Heart left ventricle (tissue), 16 donors: Measurements from ENCODE around the gene RPS24. TPM values are rescaled to one million over a fixed set of nuclear protein-coding genes. Genes with fewer than 3 reads are reported as not detected.

Experiments used
- ATAC-seq, 4 donors: fragments of 200-7000 bp; cut with Tn5 transposase; one replicate each; pipeline ENCODE4 v1.9.1; 2020 to 2022; ENCODE audit warnings: moderate library complexity in 4 of 4, mild to moderate bottlenecking in 3 of 4, moderate number of reproducible peaks in 1 of 4
- DNase-seq, 5 donors: peaks; one replicate each; pipeline ENCODE4 v3.0.0-alpha.2; 2020
- H3K27ac ChIP-seq, 12 donors: fragments of 200-600 bp; sonication (generic) in 4 of 12; one replicate each; pipeline versions ENCODE4 v1.5.0 to v1.8.0; 2016 to 2022; ENCODE audit warnings: mild to moderate bottlenecking in 2 of 12
- H3K27me3 ChIP-seq, 9 donors: fragments of 200-600 bp; sonication (generic) in 2 of 9; one replicate each; pipeline versions ENCODE4 v1.5.1 to v1.8.0; 2016 to 2022; ENCODE audit warnings: mild to moderate bottlenecking in 3 of 9
- H3K36me3 ChIP-seq, 9 donors: fragments of 200-600 bp; sonication (generic) in 2 of 9; one replicate each; pipeline versions ENCODE4 v1.5.0 to v1.8.0; 2018 to 2022; ENCODE audit warnings: mild to moderate bottlenecking in 2 of 9
- H3K4me1 ChIP-seq, 12 donors: fragments of 200-600 bp; sonication (generic) in 4 of 12; one replicate each; pipeline versions ENCODE4 v1.5.0 to v1.8.0; 2016 to 2022; ENCODE audit warnings: mild to moderate bottlenecking in 3 of 12
- H3K4me3 ChIP-seq, 12 donors: fragments of 200-600 bp; sonication (generic) in 4 of 12; one replicate each; pipeline versions ENCODE4 v1.5.0 to v1.8.0; 2017 to 2022; ENCODE audit warnings: mild to moderate bottlenecking in 9 of 12, moderate library complexity in 4 of 12
- H3K9me3 ChIP-seq, 12 donors: fragments of 200-600 bp; sonication (generic) in 4 of 12; one replicate each; pipeline versions ENCODE4 v1.5.0 to v1.8.0; 2016 to 2022; ENCODE audit warnings: mild to moderate bottlenecking in 1 of 12
- POLR2A ChIP-seq, 2 donors: fragments of 450-650 bp; IDR thresholded peaks; one replicate each; pipeline ENCODE4 v1.6.1; 2017; ENCODE audit warnings: antibody characterized with exemption in 2 of 2, mild to moderate bottlenecking in 2 of 2, moderate library complexity in 2 of 2
- WGBS, 4 donors: extraction: QIAGEN DNeasy Blood & Tissue Kit in 2 of 4; methylation state at CpG; one replicate each; pipeline versions ENCODE4 v1.1.5 to v1.1.7; 2013 to 2018; 5-methylcytosine and 5-hydroxymethylcytosine counted together
- intact Hi-C, 10 donors: fragments of 100-400 bp; cut with DNase I; formaldehyde crosslinking; loops; one replicate each; pipeline versions ENCODE4 v1.11.1 to v1.14.2; 2022
- polyA plus RNA-seq, 2 donors: library from polyadenylated mRNA; stranded (reverse); fragments of 200-250 nt; gene quantifications; one replicate each; pipeline ENCODE4 v1.2.3, GENCODE V29; 2013
- total RNA-seq, 9 donors: library from RNA; depleted of rRNA in 2 of 9; stranded (reverse); fragments of >200 nt in 2 of 9; fragmentation: NEBNext Ultra II Directional in 3 of 9; extraction: Animal tissue kit (Norgen Biotek cat#: 25700) in 3 of 9; gene quantifications; one replicate each; pipeline versions ENCODE4 v1.1.0 to v1.2.4, GENCODE V29; 2016 to 2023
- TF ChIP-seq, protein P1 (sequence below), 12 donors: fragments of 200-600 bp; sonication (generic) in 4 of 12; IDR thresholded peaks; one replicate each; pipeline versions ENCODE4 v1.5.0 to v1.8.0; 2018 to 2022; ENCODE audit warnings: antibody characterized with exemption in 12 of 12, mild to moderate bottlenecking in 5 of 12
- donor health status: ischemic (EF 13 %, LVEDD 7.1; RV severe dilation, severe dysfunction).
- donor health status: healthy with polysubstance abuse.
- donor health status: DM: no; HTN: yes; CAD: no.
- donor health status: DM: no; HTN: no; CAD: no.
- donor health status: ischemic (EF 25% LVEDD 6.9; RV normal size, moderate dysfunction).
- donor health status: ischemic (EF 25% LVEDD 5.7; RV mildly dilated, moderate dysfunction).
- donor health status: healthy.
- donor health status: DM: yes; HTN: yes; CAD: no.
- donor health status: ischemic (EF 35%, LVEDD 5.7; RV mildly dilated, moderate dysfunction).
- donor health status: nonischemic (EF 11% LVEDD 7.7; RV severe dilation, severe dysfunction).
- donor health status: DM: yes; HTN: yes; CAD: no.
- donor health status: PGD.
- donor health status: ischemic (EF 29% LVEDD 5.4; RV normal size, mild dysfunction).
- donor health status: nonischemic (EF 23%, LVEDD 6.1; RV moderate dilation, normal function).

The RPS24 gene
- total and polyA plus RNA-seq, 11 donors = 683 to 3,748 (median 919) TPM

- intact Hi-C loops = loop anchor here in 3 of 10 donors (5.0 to 10.0 kb wide), 2 partner anchors 154 to 156 kb away; no protein-coding TSS in a partner anchor
- no peak overlapping the region for H3K27ac ChIP-seq
Observed at GRCh38 chr10:78000956-78001472, 32.6 kb upstream of the RPS24 start.

DNA sequence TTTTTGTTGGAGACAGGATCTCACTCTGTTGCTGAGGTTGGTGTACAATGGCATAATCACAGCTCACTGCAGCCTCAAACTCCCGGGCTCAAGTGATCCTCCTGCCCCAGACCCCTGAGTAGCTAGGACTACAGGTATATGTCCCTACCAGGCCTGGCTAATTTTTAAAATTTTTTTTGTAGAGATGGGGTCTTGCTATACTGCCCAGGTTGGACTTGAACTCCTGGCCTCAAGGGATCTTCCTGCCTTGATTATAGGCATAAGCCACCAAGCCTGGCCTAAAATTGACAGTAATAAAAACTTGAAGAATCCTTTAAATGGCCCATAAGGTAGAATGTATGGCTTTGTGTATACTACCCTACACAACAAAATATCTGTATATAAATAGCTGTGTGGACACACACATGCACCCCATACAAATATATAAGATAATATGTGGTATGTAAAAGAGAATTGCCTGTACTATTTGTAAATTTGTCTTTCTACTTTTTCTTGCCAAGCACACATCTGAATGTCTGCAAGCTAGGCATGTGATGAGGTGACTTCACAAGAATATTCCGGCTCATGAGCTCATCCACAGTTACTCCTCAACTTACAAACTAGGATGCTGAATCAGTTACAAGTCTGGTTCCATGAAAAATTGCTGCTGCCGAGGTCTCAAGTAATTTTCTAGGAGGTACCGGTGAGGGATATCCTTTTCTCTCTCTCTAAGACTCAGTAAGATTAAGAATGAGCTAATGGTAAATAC lies 30.9 kb upstream of the RPS24 start:
- no peak for DNase-seq
- Histone ChIP-seq H3K27ac (peak overlapping the region in 1 of 12 donors; percentile 4), H3K27me3 (no peaks in the 10 kb centered on the region), H3K36me3 (peaks cover 0 to 97% (median 94%) of the 10 kb centered on the region in 9 donors), H3K4me1 (peaks cover 0 to 7% (median 0%) of the 10 kb centered on the region in 12 donors), H3K4me3 (no peak overlapping the region), H3K9me3 (no peaks in the 10 kb centered on the region)
- 92 to 95% (median 93%) methylated on average over 4 of the region's 4 CpGs for WGBS, 4 donors
- intact Hi-C loops = loop anchor here in 3 of 10 donors (5.0 to 10.0 kb wide), 2 partner anchors 155 to 158 kb away; no protein-coding TSS in a partner anchor
- ATAC-seq = no peak
- no peak for TF ChIP-seq POLR2A (IDR thresholded peaks at IDR 0.05)
- TF ChIP-seq, protein P1, sequence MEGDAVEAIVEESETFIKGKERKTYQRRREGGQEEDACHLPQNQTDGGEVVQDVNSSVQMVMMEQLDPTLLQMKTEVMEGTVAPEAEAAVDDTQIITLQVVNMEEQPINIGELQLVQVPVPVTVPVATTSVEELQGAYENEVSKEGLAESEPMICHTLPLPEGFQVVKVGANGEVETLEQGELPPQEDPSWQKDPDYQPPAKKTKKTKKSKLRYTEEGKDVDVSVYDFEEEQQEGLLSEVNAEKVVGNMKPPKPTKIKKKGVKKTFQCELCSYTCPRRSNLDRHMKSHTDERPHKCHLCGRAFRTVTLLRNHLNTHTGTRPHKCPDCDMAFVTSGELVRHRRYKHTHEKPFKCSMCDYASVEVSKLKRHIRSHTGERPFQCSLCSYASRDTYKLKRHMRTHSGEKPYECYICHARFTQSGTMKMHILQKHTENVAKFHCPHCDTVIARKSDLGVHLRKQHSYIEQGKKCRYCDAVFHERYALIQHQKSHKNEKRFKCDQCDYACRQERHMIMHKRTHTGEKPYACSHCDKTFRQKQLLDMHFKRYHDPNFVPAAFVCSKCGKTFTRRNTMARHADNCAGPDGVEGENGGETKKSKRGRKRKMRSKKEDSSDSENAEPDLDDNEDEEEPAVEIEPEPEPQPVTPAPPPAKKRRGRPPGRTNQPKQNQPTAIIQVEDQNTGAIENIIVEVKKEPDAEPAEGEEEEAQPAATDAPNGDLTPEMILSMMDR (IDR thresholded peaks at IDR 0.05) = no peak

More at GRCh38 chr10:78000956-78001472, 32.6 kb upstream of the RPS24 start:
- H3K4me3 ChIP-seq = no peak overlapping the region
- H3K4me1 ChIP-seq = peaks cover 0 to 7% (median 0%) of the 10 kb centered on the region in 12 donors
- DNase-seq = no peak
- H3K27me3 ChIP-seq = no peaks in the 10 kb centered on the region
- H3K9me3 ChIP-seq = no peaks in the 10 kb centered on the region
- H3K36me3 ChIP-seq = peaks cover 0 to 92% (median 77%) of the 10 kb centered on the region in 9 donors
- TF ChIP-seq POLR2A (IDR thresholded peaks at IDR 0.05) = no peak
- TF ChIP-seq, protein P1 (IDR thresholded peaks at IDR 0.05) = no peak
- ATAC-seq = no peak
- 75 to 84% (median 79%) methylated on average over 6 of the region's 6 CpGs for WGBS, 4 donors

DNA sequence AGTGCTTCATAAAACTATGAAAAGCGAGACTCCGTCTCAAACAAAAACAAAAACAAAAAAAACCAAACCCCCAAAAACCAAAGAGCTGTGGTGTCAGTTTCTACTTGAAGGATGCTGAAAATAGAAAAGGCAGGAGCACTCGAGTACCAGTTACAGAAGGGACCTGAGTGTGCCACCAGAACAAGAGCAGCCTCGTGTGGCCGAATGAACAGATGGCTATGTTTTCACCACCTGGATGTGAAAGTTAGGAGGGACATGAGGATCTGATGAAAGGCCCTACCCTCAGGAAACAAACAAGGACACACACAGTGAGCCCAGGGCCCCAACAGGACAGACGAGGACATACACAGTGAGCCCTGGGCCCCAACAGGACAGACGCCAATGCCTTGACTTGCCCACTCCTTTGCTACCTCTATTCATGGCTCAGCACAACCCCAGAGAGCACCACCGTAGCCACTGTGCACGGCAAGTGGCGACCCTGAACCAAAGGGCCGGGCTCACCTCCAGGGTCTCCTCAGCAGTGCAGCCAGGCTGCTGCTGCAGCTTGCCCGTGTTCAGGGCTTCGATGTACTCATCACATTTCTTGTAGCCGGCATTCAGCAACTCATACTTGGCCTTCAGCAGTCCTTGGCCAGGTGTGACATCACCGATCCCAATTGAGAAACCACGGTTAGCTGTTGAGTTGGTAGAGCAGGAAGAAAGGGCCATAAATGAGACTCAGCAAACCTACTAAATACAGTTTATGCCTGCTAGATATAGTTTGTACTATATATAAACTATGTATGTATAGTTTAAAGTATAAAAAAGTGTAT lies 29.2 kb upstream of the RPS24 start:
- H3K4me3 ChIP-seq = no peak overlapping the region
- peak overlapping the region in 1 of 12 donors; percentile 12 for H3K27ac ChIP-seq
- H3K36me3 ChIP-seq = peaks cover 0 to 100% (median 99%) of the 10 kb centered on the region in 9 donors
- no peaks in the 10 kb centered on the region for H3K9me3 ChIP-seq
- H3K4me1 ChIP-seq = peaks cover 0 to 7% (median 0%) of the 10 kb centered on the region in 12 donors
- DNase-seq (no peak), ATAC-seq (peak in 3 of 4 donors; percentile 55 to 73 (median 69))
- 69 to 79% (median 74%) methylated on average over 11 to 16 of the region's 16 CpGs for WGBS, 4 donors
- no peak for TF ChIP-seq POLR2A (IDR thresholded peaks at IDR 0.05)
- TF ChIP-seq, protein P1 (IDR thresholded peaks at IDR 0.05) = peak in 7 of 12 donors; percentile 8 to 48 (median 27)
- H3K27me3 ChIP-seq = no peaks in the 10 kb centered on the region
- intact Hi-C loops = loop anchor here in 3 of 10 donors (5.0 to 10.0 kb wide), 2 partner anchors 157 to 160 kb away; no protein-coding TSS in a partner anchor
